ENCODE results near the gene RIOX2. TPM values are rescaled to one million over a fixed set of nuclear protein-coding genes. Genes with fewer than 3 reads are reported as not detected.

RIOX2 gene
- total RNA-seq, 2 donors from 2014 or later, result 28.0 to 61.5 TPM

- H3K4me1 Mint-ChIP-seq, result peaks cover 36% of the 10 kb centered on the region
- no peaks in the 10 kb centered on the region for H3K9me3 Mint-ChIP-seq
- peak overlapping the region; percentile 83 for H3K27ac Mint-ChIP-seq
- ATAC-seq (replicated peaks), result no peak
- H3K36me3 Mint-ChIP-seq (ENCODE audit: low read depth), result peaks cover 10% of the 10 kb centered on the region
- H3K4me3 Mint-ChIP-seq, result peak overlapping the region; percentile 72
- H3K27me3 Mint-ChIP-seq, result no peaks in the 10 kb centered on the region
These were observed 745 bp upstream of the RIOX2 start for GRCh38 chr3:97972976-97973375.

DNA sequence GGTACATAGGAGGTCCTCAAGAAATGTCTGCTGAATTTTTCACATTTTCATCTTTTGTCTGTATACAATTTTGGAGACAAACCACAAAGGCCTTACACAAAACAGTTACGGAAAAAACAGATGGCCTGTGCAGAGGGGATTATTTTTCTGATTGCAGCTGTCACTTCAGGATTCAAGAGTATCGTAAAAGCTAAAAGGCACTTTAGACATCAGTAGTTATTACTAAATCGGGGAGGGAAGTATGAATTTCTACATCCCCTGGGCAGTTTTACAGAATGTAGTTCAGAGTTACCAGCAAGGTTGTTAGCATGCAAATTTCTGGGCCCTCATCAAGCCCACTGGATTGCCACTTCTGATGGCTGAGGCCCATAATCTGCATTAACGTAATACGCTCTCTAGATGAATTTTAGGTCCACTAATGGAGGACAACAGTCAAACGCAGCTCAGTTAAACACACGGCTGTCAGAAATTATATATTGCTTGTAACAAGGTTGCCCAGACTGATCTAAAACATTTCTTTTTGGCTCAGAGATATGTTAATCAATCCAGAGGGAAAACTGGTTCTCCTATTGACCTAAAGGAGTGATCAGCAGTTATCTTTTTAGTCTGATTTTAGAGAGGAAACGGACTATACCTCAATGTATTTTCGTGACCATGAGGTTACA is 1.1 kb downstream of the RIOX2 start:
- H3K27me3 Mint-ChIP-seq, result no peaks in the 10 kb centered on the region
- H3K4me3 Mint-ChIP-seq, result peak overlapping the region; percentile 94
- H3K27ac Mint-ChIP-seq, result peak overlapping the region; percentile 96
- peaks cover 27% of the 10 kb centered on the region for H3K36me3 Mint-ChIP-seq (ENCODE audit: low read depth)
- H3K4me1 Mint-ChIP-seq, result peaks cover 47% of the 10 kb centered on the region
- no peak for ATAC-seq (replicated peaks)
- H3K9me3 Mint-ChIP-seq, result no peaks in the 10 kb centered on the region

DNA sequence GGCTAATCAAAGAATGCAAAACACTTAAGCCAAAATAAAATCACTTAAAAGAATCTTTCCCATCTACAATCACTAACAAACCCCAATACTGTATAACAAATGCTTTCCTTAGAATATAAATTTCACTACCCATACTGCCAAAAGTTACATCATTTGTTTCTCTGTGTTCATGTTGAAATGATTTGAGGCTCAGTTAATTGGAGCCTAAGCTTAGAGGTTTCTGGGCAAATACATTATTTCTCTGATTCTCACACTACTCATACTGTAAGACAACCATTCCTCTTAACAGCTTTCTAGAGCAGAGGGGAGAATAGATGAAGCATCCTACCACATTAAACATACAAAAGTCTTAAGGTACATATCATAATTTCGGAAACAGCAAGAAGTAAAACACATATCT is 2.1 kb downstream of the RIOX2 start:
- no peak for ATAC-seq (replicated peaks)
- Mint-ChIP-seq H3K4me3 (peak overlapping the region; percentile 94), H3K36me3 (ENCODE audit: low read depth) (peaks cover 37% of the 10 kb centered on the region), H3K27me3 (no peaks in the 10 kb centered on the region), H3K4me1 (peaks cover 47% of the 10 kb centered on the region), H3K9me3 (no peaks in the 10 kb centered on the region), H3K27ac (peak overlapping the region; percentile 96)

- H3K9me3 Mint-ChIP-seq, result no peaks in the 10 kb centered on the region
- ATAC-seq (replicated peaks), result no peak
- peaks cover 43% of the 10 kb centered on the region for H3K36me3 Mint-ChIP-seq (ENCODE audit: low read depth)
- no peaks in the 10 kb centered on the region for H3K27me3 Mint-ChIP-seq
- peaks cover 51% of the 10 kb centered on the region for H3K4me1 Mint-ChIP-seq
- peak overlapping the region; percentile 96 for H3K27ac Mint-ChIP-seq
- peak overlapping the region; percentile 94 for H3K4me3 Mint-ChIP-seq
These were observed 2.7 kb downstream of the RIOX2 start for GRCh38 chr3:97969541-97969940.

GRCh38 chr3:97968376-97968775 is 3.9 kb downstream of the RIOX2 start:
- Mint-ChIP-seq H3K4me1 (peaks cover 58% of the 10 kb centered on the region), H3K27ac (peak overlapping the region; percentile 16), H3K27me3 (no peaks in the 10 kb centered on the region), H3K36me3 (ENCODE audit: low read depth) (peaks cover 55% of the 10 kb centered on the region), H3K4me3 (peak overlapping the region; percentile 94), H3K9me3 (no peaks in the 10 kb centered on the region)
- ATAC-seq (replicated peaks), result peak; percentile 30

- H3K27ac Mint-ChIP-seq, result peak overlapping the region; percentile 16
- H3K4me3 Mint-ChIP-seq, result peak overlapping the region; percentile 94
- H3K9me3 Mint-ChIP-seq, result no peaks in the 10 kb centered on the region
These were observed 4.3 kb downstream of the RIOX2 start for GRCh38 chr3:97967966-97968365.

DNA sequence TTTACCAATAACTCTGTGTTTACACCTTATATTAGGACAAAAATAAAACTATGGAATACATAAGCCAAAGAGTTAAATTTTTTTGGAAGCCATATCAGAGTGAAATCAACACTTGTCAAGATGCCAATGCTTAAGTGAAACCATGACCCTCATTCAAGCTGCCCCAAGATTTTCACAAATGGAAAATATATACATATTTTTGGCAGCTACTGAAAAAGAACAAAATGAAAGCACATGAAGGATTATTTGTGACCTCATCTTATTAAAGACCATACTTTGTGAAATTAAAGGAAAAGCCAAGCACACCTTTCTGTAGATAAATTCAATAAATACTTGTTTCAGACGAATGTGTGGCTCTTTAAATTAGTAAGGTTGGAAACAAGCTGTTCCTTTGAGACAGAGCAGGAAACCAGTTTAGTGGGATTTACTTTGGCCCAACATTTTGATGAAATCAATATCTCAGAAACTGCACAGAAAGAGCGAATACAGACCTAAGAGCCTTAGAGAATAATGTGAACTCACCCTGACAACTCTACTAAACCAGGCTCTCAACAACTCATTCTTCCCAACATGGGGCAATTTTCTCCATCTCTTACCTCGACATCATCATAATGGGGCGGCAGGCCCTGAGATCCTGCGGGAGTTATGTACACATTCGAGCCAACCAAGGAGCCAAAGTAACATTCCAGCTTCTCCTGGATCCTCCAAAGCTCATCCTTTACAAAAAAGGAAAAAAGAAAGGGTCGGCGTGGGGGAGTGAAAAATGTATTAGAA is 11.1 kb downstream of the RIOX2 start:
- H3K4me1 Mint-ChIP-seq, result peaks cover 23% of the 10 kb centered on the region
- no peak overlapping the region for H3K4me3 Mint-ChIP-seq
- H3K27ac Mint-ChIP-seq, result peak overlapping the region; percentile 80

More at GRCh38 chr3:97967966-97968365, 4.3 kb downstream of the RIOX2 start:
- H3K27me3 Mint-ChIP-seq, result no peaks in the 10 kb centered on the region
- peaks cover 57% of the 10 kb centered on the region for H3K4me1 Mint-ChIP-seq
- no peak for ATAC-seq (replicated peaks)
- peaks cover 59% of the 10 kb centered on the region for H3K36me3 Mint-ChIP-seq (ENCODE audit: low read depth)

DNA sequence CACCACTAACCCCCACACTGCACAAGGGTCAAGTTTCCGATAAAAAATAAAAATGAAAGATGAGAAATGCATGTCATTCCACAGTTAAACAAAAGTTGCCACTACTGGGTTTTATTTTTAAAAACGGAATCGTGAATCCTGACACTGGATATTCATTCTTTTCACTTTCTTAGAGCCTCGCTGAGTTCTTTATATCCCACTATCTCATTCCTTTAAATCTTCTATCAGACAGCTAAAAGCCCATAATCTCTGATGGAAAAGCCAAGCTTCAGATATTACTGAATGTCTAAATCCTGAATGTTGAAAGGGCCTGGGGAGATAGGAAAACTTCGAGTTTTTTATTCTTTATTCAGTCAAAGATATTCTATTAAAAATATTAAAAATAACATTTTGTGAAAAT is 11.7 kb downstream of the RIOX2 start:
- H3K4me3 Mint-ChIP-seq, result no peak overlapping the region
- no peaks in the 10 kb centered on the region for H3K9me3 Mint-ChIP-seq
- no peaks in the 10 kb centered on the region for H3K27me3 Mint-ChIP-seq
- H3K27ac Mint-ChIP-seq, result no peak overlapping the region
- ATAC-seq (replicated peaks), result no peak
- H3K4me1 Mint-ChIP-seq, result peaks cover 23% of the 10 kb centered on the region
- peaks cover 97% of the 10 kb centered on the region for H3K36me3 Mint-ChIP-seq (ENCODE audit: low read depth)

More for the DNA sequence above, 11.1 kb downstream of the RIOX2 start:
- Mint-ChIP-seq H3K27me3 (no peaks in the 10 kb centered on the region), H3K36me3 (ENCODE audit: low read depth) (peaks cover 97% of the 10 kb centered on the region), H3K9me3 (no peaks in the 10 kb centered on the region)
- ATAC-seq (replicated peaks), result no peak

GRCh38 chr3:97959872-97960271 is 12.4 kb downstream of the RIOX2 start:
- no peaks in the 10 kb centered on the region for H3K9me3 Mint-ChIP-seq
- H3K36me3 Mint-ChIP-seq (ENCODE audit: low read depth), result peaks cover 97% of the 10 kb centered on the region
- no peaks in the 10 kb centered on the region for H3K27me3 Mint-ChIP-seq
- H3K4me3 Mint-ChIP-seq, result no peak overlapping the region
- no peak overlapping the region for H3K27ac Mint-ChIP-seq
- peaks cover 22% of the 10 kb centered on the region for H3K4me1 Mint-ChIP-seq
- ATAC-seq (replicated peaks), result no peak

GRCh38 chr3:97958796-97959195 is 13.4 kb downstream of the RIOX2 start:
- Mint-ChIP-seq H3K36me3 (ENCODE audit: low read depth) (peaks cover 96% of the 10 kb centered on the region), H3K9me3 (no peaks in the 10 kb centered on the region)

DNA sequence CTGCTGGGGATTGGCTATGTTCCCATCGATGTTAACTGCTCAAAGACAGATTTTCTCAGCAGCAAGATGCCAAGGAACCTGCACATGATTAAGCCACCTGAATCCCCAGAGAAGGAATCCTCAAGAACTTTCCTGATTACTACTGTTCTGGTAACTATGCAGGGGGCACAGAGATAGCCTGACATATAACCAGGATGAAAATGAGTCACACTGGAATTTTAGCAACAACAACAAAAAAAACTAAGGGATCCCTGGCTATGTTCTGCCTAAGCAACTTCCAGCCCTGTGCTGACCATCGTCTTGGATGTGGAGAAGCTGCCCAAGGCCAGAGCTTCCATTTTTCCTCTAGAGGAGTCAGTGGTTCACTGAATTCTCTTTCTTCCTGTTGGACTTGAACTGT is 13.8 kb downstream of the RIOX2 start:
- Mint-ChIP-seq H3K27ac (no peak overlapping the region), H3K36me3 (ENCODE audit: low read depth) (peaks cover 96% of the 10 kb centered on the region), H3K4me3 (no peak overlapping the region), H3K9me3 (no peaks in the 10 kb centered on the region), H3K4me1 (peaks cover 12% of the 10 kb centered on the region), H3K27me3 (no peaks in the 10 kb centered on the region)
- no peak for ATAC-seq (replicated peaks)

More at GRCh38 chr3:97958796-97959195, 13.4 kb downstream of the RIOX2 start:
- no peak for ATAC-seq (replicated peaks)
- Mint-ChIP-seq H3K4me1 (peaks cover 16% of the 10 kb centered on the region), H3K27ac (no peak overlapping the region), H3K27me3 (no peaks in the 10 kb centered on the region), H3K4me3 (no peak overlapping the region)

- Mint-ChIP-seq H3K9me3 (no peaks in the 10 kb centered on the region), H3K27me3 (no peaks in the 10 kb centered on the region), H3K27ac (no peak overlapping the region), H3K4me3 (no peak overlapping the region), H3K4me1 (peaks cover 12% of the 10 kb centered on the region), H3K36me3 (ENCODE audit: low read depth) (peaks cover 96% of the 10 kb centered on the region)
- ATAC-seq (replicated peaks), result no peak
These were observed 14.5 kb downstream of the RIOX2 start for GRCh38 chr3:97957617-97958311.

- H3K36me3 Mint-ChIP-seq (ENCODE audit: low read depth), result peaks cover 92% of the 10 kb centered on the region
- no peaks in the 10 kb centered on the region for H3K4me1 Mint-ChIP-seq
- H3K9me3 Mint-ChIP-seq, result no peaks in the 10 kb centered on the region
- ATAC-seq (replicated peaks), result no peak
- H3K4me3 Mint-ChIP-seq, result no peak overlapping the region
- H3K27ac Mint-ChIP-seq, result no peak overlapping the region
- H3K27me3 Mint-ChIP-seq, result no peaks in the 10 kb centered on the region
These were observed 16.2 kb downstream of the RIOX2 start for GRCh38 chr3:97956051-97956450.

DNA sequence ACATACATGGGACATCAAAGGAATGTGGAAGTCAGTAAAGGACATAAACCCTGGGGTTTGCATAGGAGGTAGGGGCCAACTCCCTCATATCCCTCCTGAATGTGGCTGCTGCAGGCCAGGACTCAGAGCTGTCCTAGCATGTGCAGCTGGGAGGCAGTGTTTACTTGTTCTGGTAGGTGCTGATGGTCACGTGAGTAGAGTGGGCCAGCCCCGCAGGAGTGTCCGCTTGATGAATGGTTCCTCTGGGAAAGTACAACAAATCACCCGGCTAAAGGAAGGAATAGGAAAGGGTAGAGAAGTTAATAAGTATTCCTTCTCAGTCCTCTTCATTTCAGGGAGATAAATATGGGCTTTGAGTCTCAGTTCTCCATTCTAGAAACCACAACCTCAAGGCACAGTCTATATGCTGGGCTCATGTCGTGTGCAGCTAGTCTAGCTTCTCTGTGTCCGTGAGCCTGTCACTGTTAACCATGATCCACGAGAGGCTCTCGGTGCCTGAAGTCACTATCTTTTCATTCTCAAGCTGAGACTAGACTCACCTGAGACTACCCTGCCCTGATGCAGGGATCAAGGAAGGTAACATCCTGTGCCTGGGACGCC is 17.9 kb downstream of the RIOX2 start:
- no peaks in the 10 kb centered on the region for H3K4me1 Mint-ChIP-seq
- H3K36me3 Mint-ChIP-seq (ENCODE audit: low read depth), result peaks cover 92% of the 10 kb centered on the region
- H3K27ac Mint-ChIP-seq, result no peak overlapping the region
- no peak overlapping the region for H3K4me3 Mint-ChIP-seq
- H3K9me3 Mint-ChIP-seq, result no peaks in the 10 kb centered on the region
- no peaks in the 10 kb centered on the region for H3K27me3 Mint-ChIP-seq
- no peak for ATAC-seq (replicated peaks)
